H4 (cell line): Measurements from ENCODE around the gene TMEM25. TPM values are rescaled to one million over a fixed set of nuclear protein-coding genes. Genes with fewer than 3 reads are reported as not detected.

Experiments used
- DNase-seq: peaks from one replicate; pipeline ENCODE4 v3.0.0-alpha.2; 2015; ENCODE audit warnings: low spot score
- total RNA-seq: library from RNA; depleted of rRNA; stranded (reverse); fragments of >200 nt; shearing (Covaris generic); gene quantifications from 2 replicates; pipeline ENCODE4 v1.2.3, GENCODE V29; 2014; rRNA removed

Gene TMEM25
- total RNA-seq, 1 experiment from 2014 or later: 13.8 TPM

- no peak for DNase-seq
Measured at GRCh38 chr11:118581057-118581456, 50.1 kb downstream of the TMEM25 start.

Other genes starting within 250 kb of the TMEM25 start
- gene CD3E, start 226.5 kb upstream of the TMEM25 start, total RNA-seq: not detected in 2 replicates
- not detected in 2 replicates for gene CD3D, start 188.5 kb upstream of the TMEM25 start, total RNA-seq
- gene CD3G, start 186.8 kb upstream of the TMEM25 start, total RNA-seq: not detected in 2 replicates
- 39.6 and 45.1 TPM in 2 replicates for gene UBE4A, start 171.6 kb upstream of the TMEM25 start, total RNA-seq
- 59.3 and 94.8 TPM in 2 replicates for gene ATP5MG, start 129.6 kb upstream of the TMEM25 start, total RNA-seq
- 11.9 and 15.2 TPM in 2 replicates for gene KMT2A, start 94.7 kb upstream of the TMEM25 start, total RNA-seq
- 0.19 TPM in 1 of 2 replicates, not detected in the other for gene TTC36, start 3.7 kb upstream of the TMEM25 start, total RNA-seq
- 48.3 and 61.1 TPM in 2 replicates for gene IFT46, start 34.7 kb downstream of the TMEM25 start, total RNA-seq
- gene ARCN1, start 41.2 kb downstream of the TMEM25 start, total RNA-seq: 126 and 172 TPM in 2 replicates
- gene PHLDB1, start 76.4 kb downstream of the TMEM25 start, total RNA-seq: 29.6 and 40.0 TPM in 2 replicates
- gene TREH, start 148.5 kb downstream of the TMEM25 start, total RNA-seq: not detected in 2 replicates